GM12878 (cell line): ENCODE data around the gene FEM1B.

Experiments used
- CBFB ChIP-seq: IDR thresholded peaks from 2 replicates; pipeline ENCODE4 v1.6.1; 2016; ENCODE audit warnings: antibody characterized with exemption, low read depth
- EZH2 ChIP-seq: IDR thresholded peaks from 2 replicates; pipeline ENCODE4 v1.6.1; 2012; ENCODE audit warnings: low read depth, mild to moderate bottlenecking, control low read depth, inconsistent platforms, low read length, borderline replicate concordance; ENCODE audit not compliant: control insufficient read depth
- FOS ChIP-seq: IDR thresholded peaks from 3 replicates; pipeline ENCODE4 v1.6.1; 2011; ENCODE audit warnings: borderline replicate concordance; ENCODE audit not compliant: insufficient read length; ENCODE audit errors: extremely low read depth
- FOXK2 ChIP-seq: fragments of 450-650 bp; IDR thresholded peaks from 2 replicates; pipeline ENCODE4 v1.6.1; 2017; ENCODE audit warnings: mild to moderate bottlenecking, moderate library complexity
- POLR2A ChIP-seq: IDR thresholded peaks from 2 replicates; pipeline ENCODE4 v1.6.1; 2011; ENCODE audit warnings: low read depth, mild to moderate bottlenecking, low read length
- SIN3A ChIP-seq: IDR thresholded peaks from 2 replicates; pipeline ENCODE4 v1.6.1; 2012; ENCODE audit warnings: low read depth, low read length, improper control_type of control experiment
- TF ChIP-seq, protein P1 (sequence below), 3 experiments: IDR thresholded peaks in 2 of 3; conservative IDR thresholded peaks in 1 of 3; 2 replicates each; pipeline ENCODE4 v1.5.1; 2011; ENCODE audit warnings: low read depth in 3 of 3, low read length in 3 of 3, mild to moderate bottlenecking in 3 of 3, control low read depth in 2 of 3, moderate library complexity in 2 of 3, inconsistent platforms in 1 of 3, mixed read lengths in 1 of 3; ENCODE audit not compliant: control insufficient read depth in 2 of 3, insufficient read depth in 1 of 3; ENCODE audit errors: extremely low read depth in 1 of 3

DNA sequence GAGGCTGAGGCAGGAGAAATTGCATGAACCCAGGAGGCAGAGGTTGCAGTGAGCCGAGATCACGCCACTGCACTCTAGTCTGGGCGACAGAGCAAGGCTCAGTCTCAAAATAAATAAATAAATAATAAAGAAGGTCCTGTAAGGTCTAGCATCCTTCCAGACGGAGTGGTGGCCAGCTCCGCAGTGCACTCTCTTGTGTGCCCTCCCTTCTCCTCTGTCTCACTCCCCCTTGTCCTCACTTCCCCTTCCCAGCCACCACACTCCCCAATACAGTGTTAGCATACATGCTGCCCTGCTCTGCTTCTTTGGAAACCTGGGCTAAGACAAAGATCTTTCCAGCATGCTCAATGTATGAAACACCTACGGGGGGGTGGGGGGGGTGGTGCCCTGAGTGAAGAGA lies 44.6 kb upstream of the FEM1B start:
- no peak for TF ChIP-seq EZH2
- TF ChIP-seq, protein P1, sequence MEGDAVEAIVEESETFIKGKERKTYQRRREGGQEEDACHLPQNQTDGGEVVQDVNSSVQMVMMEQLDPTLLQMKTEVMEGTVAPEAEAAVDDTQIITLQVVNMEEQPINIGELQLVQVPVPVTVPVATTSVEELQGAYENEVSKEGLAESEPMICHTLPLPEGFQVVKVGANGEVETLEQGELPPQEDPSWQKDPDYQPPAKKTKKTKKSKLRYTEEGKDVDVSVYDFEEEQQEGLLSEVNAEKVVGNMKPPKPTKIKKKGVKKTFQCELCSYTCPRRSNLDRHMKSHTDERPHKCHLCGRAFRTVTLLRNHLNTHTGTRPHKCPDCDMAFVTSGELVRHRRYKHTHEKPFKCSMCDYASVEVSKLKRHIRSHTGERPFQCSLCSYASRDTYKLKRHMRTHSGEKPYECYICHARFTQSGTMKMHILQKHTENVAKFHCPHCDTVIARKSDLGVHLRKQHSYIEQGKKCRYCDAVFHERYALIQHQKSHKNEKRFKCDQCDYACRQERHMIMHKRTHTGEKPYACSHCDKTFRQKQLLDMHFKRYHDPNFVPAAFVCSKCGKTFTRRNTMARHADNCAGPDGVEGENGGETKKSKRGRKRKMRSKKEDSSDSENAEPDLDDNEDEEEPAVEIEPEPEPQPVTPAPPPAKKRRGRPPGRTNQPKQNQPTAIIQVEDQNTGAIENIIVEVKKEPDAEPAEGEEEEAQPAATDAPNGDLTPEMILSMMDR (IDR thresholded peaks at IDR 0.05 in 2 of 3, conservative IDR thresholded peaks at IDR 0.05 in 1 of 3; ENCODE audit: control insufficient read depth in 2 of 3, extremely low read depth in 1 of 3, insufficient read depth in 1 of 3, low read depth in 3 of 3, low read length in 3 of 3) = no peak
- TF ChIP-seq FOS = no peak
- TF ChIP-seq FOXK2 = no peak
- TF ChIP-seq SIN3A = no peak
- TF ChIP-seq POLR2A = no peak
- no peak for TF ChIP-seq CBFB
